Measurements from ENCODE around the gene DNAH2. TPM values are rescaled to one million over a fixed set of nuclear protein-coding genes. Genes with fewer than 3 reads are reported as not detected.

The DNAH2 gene
- total and polyA plus RNA-seq, 2 of the 8 experiments (the other 6 are each of a cell fraction or from before 2014, with no cell fraction given): 0.13 to 0.18 TPM

- Histone ChIP-seq H3K4me2 (ENCODE audit: insufficient read depth in 1 of 2, low read depth in 2 of 2, low read length in 2 of 2) (peak overlapping the region; percentile 74 to 94), H3K9me3 (ENCODE audit: insufficient read depth in 2 of 2, low read depth in 1 of 2, low read length in 1 of 2) (no peaks in the 10 kb centered on the region), H3K4me3 (ENCODE audit: extremely low read depth in 1 of 4, insufficient read depth in 2 of 4, low read depth in 3 of 4, low read length in 4 of 4) (peak overlapping the region; percentile 39 to 65 (median 52)), H2BK15ac (ENCODE audit: low read length) (no peak overlapping the region; the same call in 1 of the 2 replicates), H3K14ac (ENCODE audit: insufficient read length) (no peak overlapping the region), H2BK20ac (ENCODE audit: low read length) (0 out of 2 replicates have a peak overlapping the region, but pooled peaks have one; percentile 21), H2BK5ac (ENCODE audit: low read depth, low read length) (no peak overlapping the region; the same call in 1 of the 2 replicates), H4K8ac (ENCODE audit: extremely low read depth, insufficient read depth, low read length) (no peak overlapping the region), H2AFZ (ENCODE audit: low read length) (no peak overlapping the region), H3K27me3 (replicated peaks in 1 of 4; ENCODE audit: control insufficient read depth in 3 of 4, extremely low read depth in 1 of 4, insufficient read depth in 3 of 4, low read length in 3 of 4) (peaks cover 27 to 46% (median 41%) of the 10 kb centered on the region in 4 experiments), H3K4me1 (replicated peaks in 1 of 4; ENCODE audit: control insufficient read depth in 3 of 4, insufficient read depth in 4 of 4, low read length in 3 of 4) (peaks cover 0 to 29% (median 24%) of the 10 kb centered on the region in 4 experiments; a peak in 6 of 7 replicates), H4K20me1 (replicated peaks in 1 of 2; ENCODE audit: control insufficient read depth in 1 of 2, insufficient read depth in 2 of 2, low read length in 2 of 2) (peaks cover 0 to 21% of the 10 kb centered on the region in 2 experiments), H3K23me2 (ENCODE audit: low read depth, low read length) (peaks cover 10% of the 10 kb centered on the region), H4K5ac (ENCODE audit: insufficient read length, low read depth, low read length) (no peak overlapping the region), H3K36me3 (ENCODE audit: control insufficient read depth in 2 of 4, insufficient read depth in 4 of 4, low read length in 3 of 4) (peaks cover 0 to 4% (median 0%) of the 10 kb centered on the region in 4 experiments; a peak in 3 of 8 replicates), H2BK12ac (ENCODE audit: low read depth, low read length) (peak overlapping the region; percentile 53; the same call in 1 of the 2 replicates), H4K91ac (replicated peaks; ENCODE audit: insufficient read length, low read length) (no peak overlapping the region), H3K23ac (ENCODE audit: insufficient read length) (no peak overlapping the region), H2AK5ac (ENCODE audit: low read depth, low read length) (peak overlapping the region; percentile 42; the same call in 1 of the 2 replicates), H3K79me1 (ENCODE audit: low read depth, low read length) (no peaks in the 10 kb centered on the region), H3K4ac (replicated peaks; ENCODE audit: insufficient read length, low read depth, low read length) (no peak overlapping the region), H3K79me2 (ENCODE audit: control insufficient read depth in 1 of 2, insufficient read depth in 2 of 2, low read length in 2 of 2) (no peaks in the 10 kb centered on the region), H3K27ac (ENCODE audit: low read depth, low read length) (no peak overlapping the region), H3K18ac (ENCODE audit: extremely low read depth, low read length) (no peak overlapping the region; the same call in 1 of the 2 replicates), H2BK120ac (replicated peaks; ENCODE audit: low read depth, low read length) (no peak overlapping the region), H3K56ac (replicated peaks; ENCODE audit: insufficient read length, low read depth, low read length) (no peak overlapping the region), H3K9ac (replicated peaks in 1 of 4; ENCODE audit: extremely low read depth in 1 of 4, low read depth in 3 of 4, low read length in 3 of 4) (no peak overlapping the region)
- FAIRE-seq (no peak), DNase-seq (ENCODE audit: low read depth in 1 of 2, low spot score in 2 of 2) (no peak)
- WGBS, 2 experiments (ENCODE audit: extremely low coverage in 1 of 2, insufficient coverage in 1 of 2, insufficient read length in 1 of 2, insufficient replicate concordance in 2 of 2, low coverage in 1 of 2, low lambda C conversion rate in 2 of 2, missing lambda C conversion rate in 1 of 2): 82% methylated on average over 16 of the region's 17 CpGs; no CpG with 5 or more reads in 1 of the 2 experiments
- POLR2A ChIA-PET (ENCODE audit: partially characterized antibody): interaction anchor here (0.8 to 4.0 kb wide), 4 partner anchors 9 to 18 kb away, joined by 3 to 24 read pairs (median 4); no protein-coding TSS in a partner anchor
- CTCF ChIA-PET (ENCODE audit: partially characterized antibody): interaction anchor here (0.5 to 4.9 kb wide), 19 partner anchors 8 to 291 kb away, joined by 3 to 44 read pairs (median 4); partner anchors contain the start of gene KDM6B
- TF ChIP-seq POU5F1 (IDR thresholded peaks at IDR 0.05; ENCODE audit: low read depth, low read length) (no peak), KDM5A (IDR thresholded peaks at IDR 0.05; ENCODE audit: low read length) (no peak), CREB1 (IDR thresholded peaks at IDR 0.05) (no peak), YY1 (IDR thresholded peaks at IDR 0.05; ENCODE audit: low read depth, low read length) (no peak), EP300 (IDR thresholded peaks at IDR 0.05; ENCODE audit: borderline replicate concordance in 1 of 2, low read depth in 2 of 2, low read length in 2 of 2) (no peak), GTF2F1 (IDR thresholded peaks at IDR 0.05; ENCODE audit: borderline replicate concordance, low read depth, low read length) (no peak), HDAC2 (IDR thresholded peaks at IDR 0.05; ENCODE audit: borderline replicate concordance in 1 of 2, low read depth in 2 of 2, low read length in 2 of 2) (no peak), ATF2 (IDR thresholded peaks at IDR 0.05; ENCODE audit: low read length) (no peak), BCL11A (IDR thresholded peaks at IDR 0.05; ENCODE audit: low read depth in 2 of 2, low read length in 2 of 2) (no peak)
These were observed 133.3 kb downstream of the DNAH2 start for GRCh38 chr17:7850701-7851437.
